H9 (cell line): Measurements from ENCODE around the gene SBK1. TPM values are rescaled to one million over a fixed set of nuclear protein-coding genes. Genes with fewer than 3 reads are reported as not detected.

ENCODE experiments used
- DNase-seq: peaks from one replicate; pipeline ENCODE4 v3.0.0-alpha.2; 2017
- H2AFZ ChIP-seq: one replicate; pipeline ENCODE4 v1.6.1; 2013; ENCODE audit warnings: mild to moderate bottlenecking, low read length, control low read depth, moderate library complexity
- H2AK5ac ChIP-seq: 2 replicates; pipeline ENCODE4 v1.6.1; 2013; ENCODE audit warnings: low read length, control low read depth, mixed read lengths; ENCODE audit not compliant: insufficient read length
- H2BK120ac ChIP-seq: one replicate; pipeline ENCODE4 v1.6.1; 2013; ENCODE audit warnings: low read depth, mild to moderate bottlenecking, low read length, control low read depth, inconsistent platforms; ENCODE audit not compliant: poor library complexity, severe bottlenecking
- H2BK12ac ChIP-seq: 2 replicates; pipeline ENCODE4 v1.6.1; 2013; ENCODE audit warnings: low read length, control low read depth, mixed read lengths, low read depth; ENCODE audit not compliant: insufficient read length
- H2BK15ac ChIP-seq: 2 replicates; pipeline ENCODE4 v1.6.1; 2013; ENCODE audit warnings: low read depth, low read length, control low read depth
- H2BK20ac ChIP-seq: one replicate; pipeline ENCODE4 v1.6.1; 2013; ENCODE audit warnings: low read depth, mild to moderate bottlenecking, low read length, control low read depth, inconsistent platforms; ENCODE audit not compliant: poor library complexity, severe bottlenecking
- H2BK5ac ChIP-seq: 2 replicates; pipeline ENCODE4 v1.6.1; 2013; ENCODE audit warnings: low read length, control low read depth, mixed read lengths; ENCODE audit not compliant: insufficient read length
- H3K14ac ChIP-seq: 2 replicates; pipeline ENCODE4 v1.6.1; 2013; ENCODE audit warnings: low read length, control low read depth; ENCODE audit not compliant: insufficient read depth
- H3K18ac ChIP-seq: 2 replicates; pipeline ENCODE4 v1.6.1; 2013; ENCODE audit warnings: low read depth, mild to moderate bottlenecking, mixed read lengths, low read length, control low read depth; ENCODE audit not compliant: insufficient read length
- H3K23ac ChIP-seq: 2 replicates; pipeline ENCODE4 v1.6.1; 2013; ENCODE audit warnings: low read length, control low read depth, mixed read lengths, low read depth; ENCODE audit not compliant: insufficient read length
- H3K23me2 ChIP-seq: 2 replicates; pipeline ENCODE4 v1.6.1; 2013; ENCODE audit warnings: low read depth, mild to moderate bottlenecking, mixed read lengths, low read length, control low read depth; ENCODE audit not compliant: insufficient read length, poor library complexity, severe bottlenecking
- H3K27ac ChIP-seq: 2 replicates; pipeline ENCODE4 v1.5.1; 2013; ENCODE audit warnings: low read length, control low read depth, mixed read lengths, low read depth; ENCODE audit not compliant: insufficient read length
- H3K27me3 ChIP-seq: 2 replicates; pipeline ENCODE4 v1.6.1; 2013; ENCODE audit warnings: low read length, control low read depth, inconsistent platforms; ENCODE audit not compliant: insufficient read depth
- H3K4ac ChIP-seq: 2 replicates; pipeline ENCODE4 v1.6.1; 2013; ENCODE audit warnings: low read depth, mild to moderate bottlenecking, control low read depth, inconsistent platforms, low read length, moderate library complexity
- H3K4me1 ChIP-seq: 2 replicates; pipeline ENCODE4 v1.6.1; 2013; ENCODE audit warnings: low read length, control low read depth, inconsistent platforms; ENCODE audit not compliant: insufficient read depth
- H3K4me2 ChIP-seq: 2 replicates; pipeline ENCODE4 v1.6.1; 2013; ENCODE audit warnings: low read length, control low read depth, mixed read lengths; ENCODE audit not compliant: insufficient read length, insufficient read depth
- H3K56ac ChIP-seq: 2 replicates; pipeline ENCODE4 v1.6.1; 2013; ENCODE audit warnings: low read depth, mild to moderate bottlenecking, mixed read lengths, low read length, control low read depth; ENCODE audit not compliant: insufficient read length
- H3K79me1 ChIP-seq: 2 replicates; pipeline ENCODE4 v1.6.1; 2013; ENCODE audit warnings: low read depth, mild to moderate bottlenecking, moderate library complexity, low read length, control low read depth, inconsistent platforms; ENCODE audit not compliant: insufficient read depth, poor library complexity, severe bottlenecking
- H3K79me2 ChIP-seq: 2 replicates; pipeline ENCODE4 v1.6.1; 2013; ENCODE audit warnings: low read length, control low read depth, inconsistent platforms; ENCODE audit not compliant: insufficient read depth
- H3K9ac ChIP-seq: 2 replicates; pipeline ENCODE4 v1.6.1; 2013; ENCODE audit warnings: low read length, control low read depth, mixed read lengths; ENCODE audit not compliant: insufficient read length; ENCODE audit errors: extremely low read depth
- H3K9me3 ChIP-seq: one replicate; pipeline ENCODE4 v1.6.1; 2013; ENCODE audit warnings: low read depth, low read length, inconsistent platforms; ENCODE audit not compliant: control insufficient read depth
- H3T11ph ChIP-seq: one replicate; pipeline ENCODE4 v1.6.1; 2013; ENCODE audit warnings: mild to moderate bottlenecking, low read length, control low read depth, inconsistent platforms
- H4K20me1 ChIP-seq: one replicate; pipeline ENCODE4 v1.6.1; 2013; ENCODE audit not compliant: control insufficient read depth, insufficient read length, insufficient read depth
- H4K5ac ChIP-seq: 2 replicates; pipeline ENCODE4 v1.6.1; 2013; ENCODE audit warnings: low read depth, mild to moderate bottlenecking, mixed read lengths, low read length, control low read depth; ENCODE audit not compliant: insufficient read length
- H4K8ac ChIP-seq: replicated peaks from 2 replicates; pipeline ENCODE4 v1.6.1; 2013; ENCODE audit warnings: low read length, control low read depth, mixed read lengths, low read depth; ENCODE audit not compliant: insufficient read length
- H4K91ac ChIP-seq: 2 replicates; pipeline ENCODE4 v1.6.1; 2013; ENCODE audit warnings: low read depth, mild to moderate bottlenecking, moderate library complexity, mixed read lengths, low read length, control low read depth; ENCODE audit not compliant: insufficient read length
- H3K27ac Mint-ChIP-seq, 3 experiments: 2 replicates in 2 of 3; 3 replicates in 1 of 3; pipeline ENCODE4 v1.8.0; 2020 to 2021; ENCODE audit warnings: mixed read lengths in 3 of 3, mild to moderate bottlenecking in 1 of 3, moderate library complexity in 1 of 3
- H3K27me3 Mint-ChIP-seq: 2 replicates; pipeline ENCODE4 v1.8.0; 2021; ENCODE audit warnings: low read depth, mild to moderate bottlenecking, moderate library complexity, mixed read lengths
- H3K36me3 Mint-ChIP-seq, 3 experiments: 2 replicates in 2 of 3; 3 replicates in 1 of 3; pipeline ENCODE4 v1.8.0; 2020 to 2021; ENCODE audit warnings: low read depth in 3 of 3, mixed read lengths in 3 of 3; ENCODE audit not compliant: insufficient read depth in 1 of 3
- H3K4me1 Mint-ChIP-seq, 2 experiments: 2 replicates each; pipeline ENCODE4 v1.8.0; 2020; ENCODE audit warnings: mixed read lengths in 2 of 2
- H3K4me3 Mint-ChIP-seq, 2 experiments: 2 replicates in 1 of 2; 3 replicates in 1 of 2; pipeline ENCODE4 v1.8.0; 2020 to 2021; ENCODE audit warnings: mild to moderate bottlenecking in 2 of 2, mixed read lengths in 2 of 2, moderate library complexity in 1 of 2
- H3K9me3 Mint-ChIP-seq, 2 experiments: 2 replicates in 1 of 2; 3 replicates in 1 of 2; pipeline ENCODE4 v1.8.0; 2020; ENCODE audit warnings: mild to moderate bottlenecking in 2 of 2, mixed read lengths in 2 of 2, moderate library complexity in 1 of 2
- CTCF ChIP-seq: fragments of 200-600 bp; sonication (generic); conservative IDR thresholded peaks from 3 replicates; pipeline ENCODE4 v1.8.0; 2021; ENCODE audit warnings: antibody characterized with exemption, mild to moderate bottlenecking
- WGBS: extraction: QIAGEN DNeasy Blood & Tissue Kit; methylation state at CpG from one replicate; pipeline ENCODE4 v1.1.7; 2013; ENCODE audit warnings: missing lambda C conversion rate, low lambda C conversion rate, mixed read lengths; ENCODE audit not compliant: insufficient read length; ENCODE audit errors: extremely low coverage; 5-methylcytosine and 5-hydroxymethylcytosine counted together
- total RNA-seq: library from RNA; stranded (reverse); gene quantifications from 2 replicates; pipeline ENCODE4 v1.2.1, GENCODE V29; 2021

SBK1 gene
- total RNA-seq, 1 experiment from 2014 or later, result 65.5 TPM

GRCh38 chr16:28290859-28291254 lies 1.5 kb upstream of the SBK1 start:
- Mint-ChIP-seq H3K9me3 (no peaks in the 10 kb centered on the region), H3K4me3 (peak overlapping the region; percentile 85 to 97), H3K27me3 (no peaks in the 10 kb centered on the region; the same call in 1 of the 2 replicates), H3K27ac (peak overlapping the region in 2 of 3 experiments; percentile 89 to 92; a peak in 5 of 7 replicates), H3K4me1 (peaks cover 30 to 34% of the 10 kb centered on the region in 2 experiments), H3K36me3 (peaks cover 22 to 26% (median 23%) of the 10 kb centered on the region in 3 experiments)
- H2BK15ac ChIP-seq, result no peak overlapping the region
- no peak overlapping the region for H3K18ac ChIP-seq
- no peak overlapping the region for H3T11ph ChIP-seq
- H3K23ac ChIP-seq, result no peak overlapping the region
- no peak overlapping the region for H2BK12ac ChIP-seq
- no peak for TF ChIP-seq CTCF
- peak overlapping the region; percentile 40 for H3K9ac ChIP-seq
- no peak overlapping the region for H3K14ac ChIP-seq
- no peak overlapping the region for H2AFZ ChIP-seq
- H3K79me1 ChIP-seq, result peaks cover 12% of the 10 kb centered on the region
- H2BK5ac ChIP-seq, result no peak overlapping the region
- no peak overlapping the region for H2AK5ac ChIP-seq
- H3K23me2 ChIP-seq, result peaks cover 16% of the 10 kb centered on the region
- H3K27me3 ChIP-seq, result no peaks in the 10 kb centered on the region
- no CpG with 5 or more reads among the region's 11 CpGs for WGBS
- H4K91ac ChIP-seq, result no peak overlapping the region
- no peak overlapping the region for H4K8ac ChIP-seq
- H3K9me3 ChIP-seq, result no peaks in the 10 kb centered on the region
- H3K4me1 ChIP-seq, result no peaks in the 10 kb centered on the region; the same call in 1 of the 2 replicates
- no peak overlapping the region for H3K4ac ChIP-seq
- no peak overlapping the region for H2BK20ac ChIP-seq
- no peak overlapping the region for H3K27ac ChIP-seq
- no peak for DNase-seq
- H2BK120ac ChIP-seq, result no peak overlapping the region
- no peaks in the 10 kb centered on the region for H4K20me1 ChIP-seq
- H3K4me2 ChIP-seq, result peak overlapping the region; percentile 25
- peaks cover 17% of the 10 kb centered on the region; the same call in 1 of the 2 replicates for H3K79me2 ChIP-seq
- no peak overlapping the region for H4K5ac ChIP-seq
- no peak overlapping the region for H3K56ac ChIP-seq
